Memory B cell (primary cell): Measurements from ENCODE around the gene PHACTR1.

Experiments used
- ATAC-seq: fragments of 150-1000 bp; cut with Tn5 transposase; 2 replicates; pipeline ENCODE4 v1.10.0; 2021; ENCODE audit warnings: low read depth, mild to moderate bottlenecking, moderate library complexity
- DNase-seq, 2 donors: peaks; one replicate each; pipeline ENCODE4 v3.0.0; 2022; ENCODE audit warnings: low spot score in 2 of 2
- H3K27ac Mint-ChIP-seq: one replicate; pipeline ENCODE4 v1.8.0; 2022; ENCODE audit warnings: mild to moderate bottlenecking, moderate library complexity, mixed read lengths
- H3K27me3 Mint-ChIP-seq: one replicate; pipeline ENCODE4 v1.8.0; 2022; ENCODE audit warnings: mixed read lengths
- H3K36me3 Mint-ChIP-seq: one replicate; pipeline ENCODE4 v1.8.0; 2022; ENCODE audit warnings: mild to moderate bottlenecking, mixed read lengths
- H3K4me1 Mint-ChIP-seq: one replicate; pipeline ENCODE4 v1.8.0; 2022; ENCODE audit warnings: mixed read lengths
- H3K4me3 Mint-ChIP-seq: one replicate; pipeline ENCODE4 v1.8.0; 2022; ENCODE audit warnings: mild to moderate bottlenecking, moderate library complexity, mixed read lengths
- H3K9me3 Mint-ChIP-seq: one replicate; pipeline ENCODE4 v1.8.0; 2022; ENCODE audit warnings: mixed read lengths

Gene PHACTR1

GRCh38 chr6:13282393-13283069 is 566.0 kb downstream of the PHACTR1 start:
- Mint-ChIP-seq H3K27me3 (no peaks in the 10 kb centered on the region), H3K36me3 (peaks cover 49% of the 10 kb centered on the region), H3K27ac (no peak overlapping the region), H3K9me3 (no peaks in the 10 kb centered on the region), H3K4me1 (peaks cover 40% of the 10 kb centered on the region), H3K4me3 (no peak overlapping the region)
- DNase-seq: no peak
- ATAC-seq: no peak

- Mint-ChIP-seq H3K27ac (no peak overlapping the region), H3K9me3 (no peaks in the 10 kb centered on the region), H3K4me3 (no peak overlapping the region), H3K4me1 (peaks cover 34% of the 10 kb centered on the region), H3K36me3 (peaks cover 49% of the 10 kb centered on the region), H3K27me3 (no peaks in the 10 kb centered on the region)
- ATAC-seq (no peak), DNase-seq (no peak)
These were observed 566.8 kb downstream of the PHACTR1 start for GRCh38 chr6:13283331-13283730.

- H3K9me3 Mint-ChIP-seq: no peaks in the 10 kb centered on the region
- no peak overlapping the region for H3K27ac Mint-ChIP-seq
- ATAC-seq (no peak), DNase-seq (no peak)
- H3K27me3 Mint-ChIP-seq: no peaks in the 10 kb centered on the region
- H3K4me1 Mint-ChIP-seq: peaks cover 33% of the 10 kb centered on the region
- H3K4me3 Mint-ChIP-seq: no peak overlapping the region
- peaks cover 46% of the 10 kb centered on the region for H3K36me3 Mint-ChIP-seq
These were observed 568.1 kb downstream of the PHACTR1 start for GRCh38 chr6:13284646-13285045.

- Mint-ChIP-seq H3K36me3 (peaks cover 48% of the 10 kb centered on the region), H3K27ac (peak overlapping the region; percentile 42), H3K27me3 (no peaks in the 10 kb centered on the region), H3K4me1 (peaks cover 30% of the 10 kb centered on the region), H3K4me3 (no peak overlapping the region), H3K9me3 (no peaks in the 10 kb centered on the region)
- no peak for DNase-seq
- peak; percentile 74 for ATAC-seq
These were observed 569.1 kb downstream of the PHACTR1 start for GRCh38 chr6:13285705-13286104.

GRCh38 chr6:13286181-13286580 is 569.6 kb downstream of the PHACTR1 start:
- H3K4me3 Mint-ChIP-seq: no peak overlapping the region
- peak; percentile 86 for ATAC-seq

GRCh38 chr6:13287104-13287503 is 570.5 kb downstream of the PHACTR1 start:
- no peak overlapping the region for H3K27ac Mint-ChIP-seq
- no peak for DNase-seq
- H3K27me3 Mint-ChIP-seq: no peaks in the 10 kb centered on the region
- H3K4me3 Mint-ChIP-seq: no peak overlapping the region
- H3K4me1 Mint-ChIP-seq: peaks cover 27% of the 10 kb centered on the region
- peaks cover 45% of the 10 kb centered on the region for H3K36me3 Mint-ChIP-seq
- no peak for ATAC-seq
- H3K9me3 Mint-ChIP-seq: no peaks in the 10 kb centered on the region

More at GRCh38 chr6:13286181-13286580, 569.6 kb downstream of the PHACTR1 start:
- Mint-ChIP-seq H3K36me3 (peaks cover 46% of the 10 kb centered on the region), H3K27ac (peak overlapping the region; percentile 42), H3K9me3 (no peaks in the 10 kb centered on the region), H3K4me1 (peaks cover 30% of the 10 kb centered on the region), H3K27me3 (no peaks in the 10 kb centered on the region)
- peak in 1 of 2 donors; percentile 18 for DNase-seq

- no peaks in the 10 kb centered on the region for H3K27me3 Mint-ChIP-seq
- H3K36me3 Mint-ChIP-seq: peaks cover 38% of the 10 kb centered on the region
- H3K4me3 Mint-ChIP-seq: no peak overlapping the region
- ATAC-seq (no peak), DNase-seq (no peak)
- H3K9me3 Mint-ChIP-seq: no peaks in the 10 kb centered on the region
- H3K27ac Mint-ChIP-seq: no peak overlapping the region
- peaks cover 22% of the 10 kb centered on the region for H3K4me1 Mint-ChIP-seq
These were observed 571.9 kb downstream of the PHACTR1 start for GRCh38 chr6:13288481-13288880.

GRCh38 chr6:13288969-13289391 is 572.4 kb downstream of the PHACTR1 start:
- no peak for DNase-seq
- no peaks in the 10 kb centered on the region for H3K9me3 Mint-ChIP-seq
- no peaks in the 10 kb centered on the region for H3K27me3 Mint-ChIP-seq
- peaks cover 37% of the 10 kb centered on the region for H3K36me3 Mint-ChIP-seq
- no peak overlapping the region for H3K4me3 Mint-ChIP-seq
- H3K4me1 Mint-ChIP-seq: peaks cover 20% of the 10 kb centered on the region
- no peak for ATAC-seq
- no peak overlapping the region for H3K27ac Mint-ChIP-seq

- Mint-ChIP-seq H3K27ac (no peak overlapping the region), H3K4me3 (no peak overlapping the region), H3K4me1 (peaks cover 15% of the 10 kb centered on the region), H3K27me3 (no peaks in the 10 kb centered on the region), H3K36me3 (peaks cover 41% of the 10 kb centered on the region), H3K9me3 (no peaks in the 10 kb centered on the region)
- no peak for ATAC-seq
- DNase-seq: no peak
These were observed 573.3 kb downstream of the PHACTR1 start for GRCh38 chr6:13289789-13290318.

GRCh38 chr6:13290335-13290734 is 573.8 kb downstream of the PHACTR1 start:
- DNase-seq: no peak
- H3K9me3 Mint-ChIP-seq: no peaks in the 10 kb centered on the region
- peaks cover 43% of the 10 kb centered on the region for H3K36me3 Mint-ChIP-seq
- ATAC-seq: no peak
- H3K27me3 Mint-ChIP-seq: no peaks in the 10 kb centered on the region
- no peak overlapping the region for H3K4me3 Mint-ChIP-seq
- H3K4me1 Mint-ChIP-seq: peaks cover 13% of the 10 kb centered on the region
- no peak overlapping the region for H3K27ac Mint-ChIP-seq

- Mint-ChIP-seq H3K36me3 (peaks cover 25% of the 10 kb centered on the region), H3K4me3 (no peak overlapping the region), H3K9me3 (no peaks in the 10 kb centered on the region), H3K27me3 (no peaks in the 10 kb centered on the region), H3K4me1 (peaks cover 13% of the 10 kb centered on the region), H3K27ac (no peak overlapping the region)
- no peak for DNase-seq
- ATAC-seq: no peak
These were observed 576.2 kb downstream of the PHACTR1 start for GRCh38 chr6:13292774-13293173.

GRCh38 chr6:13294499-13295069 is 578.0 kb downstream of the PHACTR1 start:
- ATAC-seq (no peak), DNase-seq (no peak)
- Mint-ChIP-seq H3K4me3 (no peak overlapping the region), H3K27ac (peak overlapping the region; percentile 70), H3K36me3 (peaks cover 23% of the 10 kb centered on the region), H3K4me1 (peaks cover 23% of the 10 kb centered on the region), H3K27me3 (no peaks in the 10 kb centered on the region), H3K9me3 (no peaks in the 10 kb centered on the region)

GRCh38 chr6:13295576-13295975 is 579.0 kb downstream of the PHACTR1 start:
- DNase-seq (no peak), ATAC-seq (no peak)
- no peaks in the 10 kb centered on the region for H3K9me3 Mint-ChIP-seq
- peaks cover 19% of the 10 kb centered on the region for H3K36me3 Mint-ChIP-seq
- no peaks in the 10 kb centered on the region for H3K27me3 Mint-ChIP-seq
- H3K27ac Mint-ChIP-seq: no peak overlapping the region
- no peak overlapping the region for H3K4me3 Mint-ChIP-seq
- peaks cover 25% of the 10 kb centered on the region for H3K4me1 Mint-ChIP-seq

GRCh38 chr6:13296536-13296997 is 580.0 kb downstream of the PHACTR1 start:
- DNase-seq (no peak), ATAC-seq (peak; percentile 62)
- Mint-ChIP-seq H3K4me1 (peaks cover 25% of the 10 kb centered on the region), H3K4me3 (no peak overlapping the region), H3K27me3 (no peaks in the 10 kb centered on the region), H3K9me3 (no peaks in the 10 kb centered on the region), H3K27ac (peak overlapping the region; percentile 65), H3K36me3 (peaks cover 19% of the 10 kb centered on the region)
